GM19395 (cell line): ENCODE results near the gene RASGRF2.

Experiments used
- ATAC-seq: cut with Tn5 transposase; IDR thresholded peaks from one replicate; pipeline ENCODE4 v1.9.1; 2021; ENCODE audit warnings: mild to moderate bottlenecking, moderate library complexity; ENCODE audit not compliant: unreplicated experiment

Gene RASGRF2

GRCh38 chr5:81132381-81132780 is 172.2 kb downstream of the RASGRF2 start:
- no peak for ATAC-seq

GRCh38 chr5:81134066-81134465 is 173.9 kb downstream of the RASGRF2 start:
- no peak for ATAC-seq

GRCh38 chr5:81134566-81134965 is 174.4 kb downstream of the RASGRF2 start:
- no peak for ATAC-seq

GRCh38 chr5:81136557-81136956 is 176.4 kb downstream of the RASGRF2 start:
- no peak for ATAC-seq

GRCh38 chr5:81137833-81138232 is 177.7 kb downstream of the RASGRF2 start:
- no peak for ATAC-seq

GRCh38 chr5:81140441-81140840 is 180.3 kb downstream of the RASGRF2 start:
- no peak for ATAC-seq

- ATAC-seq: no peak
Measured at GRCh38 chr5:81140943-81141342, 180.8 kb downstream of the RASGRF2 start.

GRCh38 chr5:81142108-81142507 is 181.9 kb downstream of the RASGRF2 start:
- no peak for ATAC-seq

GRCh38 chr5:81145329-81145935 is 185.3 kb downstream of the RASGRF2 start:
- ATAC-seq: no peak

GRCh38 chr5:81146031-81146430 is 185.9 kb downstream of the RASGRF2 start:
- no peak for ATAC-seq

GRCh38 chr5:81147011-81147885 is 187.1 kb downstream of the RASGRF2 start:
- no peak for ATAC-seq

GRCh38 chr5:81147886-81148571 is 187.9 kb downstream of the RASGRF2 start:
- no peak for ATAC-seq

GRCh38 chr5:81151546-81151945 is 191.4 kb downstream of the RASGRF2 start:
- ATAC-seq: no peak

- no peak for ATAC-seq
Measured at GRCh38 chr5:81154725-81155124, 194.6 kb downstream of the RASGRF2 start.

GRCh38 chr5:81156732-81157131 is 196.6 kb downstream of the RASGRF2 start:
- ATAC-seq: no peak

GRCh38 chr5:81161012-81161601 is 200.9 kb downstream of the RASGRF2 start:
- ATAC-seq: peak; percentile 85

- ATAC-seq: no peak
Measured at GRCh38 chr5:81162501-81162900, 202.3 kb downstream of the RASGRF2 start.

- ATAC-seq: no peak
Measured at GRCh38 chr5:81163651-81164050, 203.5 kb downstream of the RASGRF2 start.

GRCh38 chr5:81164476-81164875 is 204.3 kb downstream of the RASGRF2 start:
- ATAC-seq: no peak

- no peak for ATAC-seq
Measured at GRCh38 chr5:81164936-81165335, 204.8 kb downstream of the RASGRF2 start.

GRCh38 chr5:81165493-81166119 is 205.4 kb downstream of the RASGRF2 start:
- ATAC-seq: peak; percentile 69
